Esophagus (tissue), 2 donors: ENCODE data around the gene RIT2. TPM values are rescaled to one million over a fixed set of nuclear protein-coding genes. Genes with fewer than 3 reads are reported as not detected.
"Not testable (repeated sequence)": the region's sequence is repeated elsewhere in the genome, so short reads cannot be mapped to it uniquely, and the experiment has no call there.

Source experiments
- H3K27ac ChIP-seq, 2 donors: one replicate each; pipeline ENCODE4 v1.5.1; 2013; ENCODE audit warnings: low read depth in 2 of 2, mild to moderate bottlenecking in 2 of 2, inconsistent platforms in 1 of 2, low read length in 1 of 2, moderate library complexity in 1 of 2
- H3K27me3 ChIP-seq, 2 donors: one replicate each; pipeline ENCODE4 v1.6.1; 2013; ENCODE audit warnings: low read length in 2 of 2, control low read depth in 1 of 2, mild to moderate bottlenecking in 1 of 2; ENCODE audit not compliant: insufficient read depth in 2 of 2, control insufficient read depth in 1 of 2
- H3K36me3 ChIP-seq, 2 donors: one replicate each; pipeline ENCODE4 v1.6.1; 2013; ENCODE audit warnings: low read length in 1 of 2; ENCODE audit not compliant: control insufficient read depth in 2 of 2, insufficient read depth in 2 of 2
- H3K4me1 ChIP-seq, 2 donors: one replicate each; pipeline ENCODE4 v1.6.1; 2013; ENCODE audit warnings: low read length in 1 of 2; ENCODE audit not compliant: control insufficient read depth in 2 of 2, insufficient read depth in 2 of 2
- H3K4me3 ChIP-seq, 2 donors: one replicate each; pipeline ENCODE4 v1.5.1; 2013; ENCODE audit warnings: low read length in 2 of 2, mild to moderate bottlenecking in 2 of 2, low read depth in 1 of 2, moderate library complexity in 1 of 2
- H3K9me3 ChIP-seq, 2 donors: one replicate each; pipeline ENCODE4 v1.6.1; 2013; ENCODE audit warnings: mild to moderate bottlenecking in 2 of 2, low read depth in 1 of 2, low read length in 1 of 2, moderate library complexity in 1 of 2; ENCODE audit not compliant: control insufficient read depth in 2 of 2, insufficient read depth in 1 of 2
- WGBS, 2 donors: extraction: QIAGEN DNeasy Blood & Tissue Kit; methylation state at CpG; one replicate each; pipeline ENCODE4 v1.1.7; 2013; 5-methylcytosine and 5-hydroxymethylcytosine counted together
- polyA plus RNA-seq, 2 donors: library from polyadenylated mRNA; stranded (reverse); fragments of 200-250 nt; gene quantifications; one replicate each; pipeline ENCODE4 v1.2.3, GENCODE V29; 2013
- donor health status: healthy with polysubstance abuse.
- donor health status: Bipolar disorder and iron deficiency.

The RIT2 gene
- polyA plus RNA-seq, 2 donors: not detected

DNA sequence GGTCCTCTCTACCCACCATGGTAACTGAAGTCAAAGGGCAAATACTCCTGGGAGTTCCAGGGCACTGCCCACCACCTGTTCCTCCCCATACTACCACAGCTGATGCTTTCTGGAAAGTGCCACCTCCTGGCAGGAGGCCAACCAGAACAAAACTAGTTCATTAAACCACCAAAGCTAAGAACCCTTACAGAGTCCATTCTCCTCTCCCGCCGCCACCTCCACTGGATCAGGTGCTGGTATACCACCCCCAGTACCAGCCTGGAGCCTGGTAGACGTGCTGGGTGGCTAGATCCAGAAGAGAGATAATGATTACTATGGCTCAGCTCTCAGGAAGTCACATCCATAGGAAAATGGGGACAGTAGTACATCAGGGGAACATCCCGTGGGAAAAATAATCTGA, 300.9 kb downstream of the RIT2 start:
- Histone ChIP-seq H3K27me3 (no peaks in the 10 kb centered on the region), H3K9me3 (no peaks in the 10 kb centered on the region), H3K4me1 (no peaks in the 10 kb centered on the region), H3K27ac (no peak overlapping the region), H3K36me3 (no peaks in the 10 kb centered on the region), H3K4me3 (no peak overlapping the region)
- WGBS, 2 donors: 88 to 90% methylated on average over 4 of the region's 4 CpGs

DNA sequence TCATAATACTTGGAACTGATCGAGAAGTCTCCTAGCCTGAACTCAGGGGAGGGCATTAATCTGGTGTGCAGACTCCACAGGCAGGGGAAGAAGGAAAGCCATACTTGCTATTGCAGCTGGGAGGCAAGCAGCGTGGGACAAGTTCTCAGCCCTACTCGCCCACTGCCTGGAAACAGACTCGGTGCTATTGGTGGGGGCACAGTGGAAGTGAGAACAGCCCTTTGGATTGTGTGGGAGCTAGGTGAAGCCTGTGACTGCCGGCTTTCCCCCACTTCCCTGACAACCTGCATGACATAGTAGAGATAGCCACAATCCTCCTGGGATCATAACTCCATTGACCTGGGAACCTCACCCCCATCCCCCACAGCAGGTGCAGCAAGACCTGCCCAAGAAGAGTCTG, 301.3 kb downstream of the RIT2 start:
- Histone ChIP-seq H3K27ac (no peak overlapping the region), H3K9me3 (no peaks in the 10 kb centered on the region), H3K36me3 (no peaks in the 10 kb centered on the region), H3K4me1 (no peaks in the 10 kb centered on the region), H3K4me3 (no peak overlapping the region), H3K27me3 (no peaks in the 10 kb centered on the region)
- 88 to 89% methylated on average over 5 of the region's 5 CpGs for WGBS, 2 donors

DNA sequence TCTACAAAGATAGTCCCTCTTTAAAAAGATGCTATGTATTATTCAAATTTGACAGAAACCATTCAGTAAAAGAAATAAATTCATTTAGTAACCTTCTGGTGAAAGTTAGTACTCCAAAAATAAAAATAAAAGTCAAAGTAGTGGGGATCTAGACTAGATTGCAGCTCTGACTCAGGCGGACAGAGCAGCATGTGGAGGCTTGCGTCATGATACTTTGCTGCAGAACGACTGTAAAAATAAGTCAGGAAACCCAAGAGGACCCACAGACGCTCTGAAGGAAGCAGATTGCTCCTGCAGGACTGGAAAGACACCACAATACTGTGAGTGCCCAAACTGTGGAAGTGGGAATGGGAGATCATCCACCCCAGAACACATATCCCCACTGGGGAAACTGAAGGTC, 301.9 kb downstream of the RIT2 start:
- Histone ChIP-seq H3K36me3 (no peaks in the 10 kb centered on the region), H3K4me1 (no peaks in the 10 kb centered on the region), H3K9me3 (no peaks in the 10 kb centered on the region), H3K27ac (no peak overlapping the region), H3K4me3 (no peak overlapping the region), H3K27me3 (no peaks in the 10 kb centered on the region)
- WGBS, 2 donors: 59 to 63% methylated on average over 4 of the region's 4 CpGs

DNA sequence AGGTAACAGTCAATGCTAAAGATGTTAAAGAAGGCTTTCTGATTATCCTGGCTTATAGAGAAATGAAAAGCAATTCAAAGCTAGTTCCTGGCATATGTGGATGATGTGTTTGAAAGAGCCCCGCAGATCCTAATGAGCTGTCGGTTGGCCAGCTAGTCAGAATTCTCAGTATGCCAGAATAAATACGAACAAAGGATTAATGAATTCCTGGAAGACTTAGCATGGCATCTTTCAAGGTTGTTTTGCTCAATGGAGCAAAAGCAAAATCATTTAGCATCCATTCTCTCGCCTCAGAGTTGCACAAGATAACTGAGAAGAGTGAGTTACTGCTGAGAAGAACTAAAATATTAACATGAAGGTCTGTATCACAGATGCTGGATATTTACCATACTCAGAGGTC, 307.6 kb downstream of the RIT2 start:
- Histone ChIP-seq H3K36me3 (no peaks in the 10 kb centered on the region), H3K4me3 (no peak overlapping the region), H3K9me3 (no peaks in the 10 kb centered on the region), H3K27ac (no peak overlapping the region), H3K4me1 (no peaks in the 10 kb centered on the region), H3K27me3 (no peaks in the 10 kb centered on the region)
- WGBS, 2 donors: 44 to 50% methylated on average over 4 of the region's 4 CpGs

DNA sequence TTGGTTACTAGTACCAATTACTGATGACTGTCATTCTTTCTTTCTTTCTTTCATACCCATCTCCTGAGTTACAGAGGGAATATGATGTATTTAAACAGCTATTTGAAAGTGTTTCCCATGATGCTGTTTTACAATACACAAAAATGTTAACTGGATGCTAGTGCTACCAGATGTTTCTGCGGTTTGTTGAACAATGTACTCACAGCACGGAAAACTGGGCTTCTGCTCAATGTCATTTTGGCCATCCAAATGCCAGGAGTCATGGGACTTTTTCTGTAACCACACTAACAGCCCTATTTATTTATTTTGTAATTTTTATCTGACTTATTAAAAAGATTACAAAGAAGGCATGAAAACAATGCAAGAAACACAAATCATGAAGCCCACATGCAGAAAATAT, 313.8 kb downstream of the RIT2 start:
- Histone ChIP-seq H3K4me1 (no peaks in the 10 kb centered on the region), H3K36me3 (no peaks in the 10 kb centered on the region), H3K9me3 (no peaks in the 10 kb centered on the region), H3K4me3 (no peak overlapping the region), H3K27ac (no peak overlapping the region), H3K27me3 (no peaks in the 10 kb centered on the region)
- WGBS, 2 donors: 62 to 78% methylated on average over 2 of the region's 2 CpGs

DNA sequence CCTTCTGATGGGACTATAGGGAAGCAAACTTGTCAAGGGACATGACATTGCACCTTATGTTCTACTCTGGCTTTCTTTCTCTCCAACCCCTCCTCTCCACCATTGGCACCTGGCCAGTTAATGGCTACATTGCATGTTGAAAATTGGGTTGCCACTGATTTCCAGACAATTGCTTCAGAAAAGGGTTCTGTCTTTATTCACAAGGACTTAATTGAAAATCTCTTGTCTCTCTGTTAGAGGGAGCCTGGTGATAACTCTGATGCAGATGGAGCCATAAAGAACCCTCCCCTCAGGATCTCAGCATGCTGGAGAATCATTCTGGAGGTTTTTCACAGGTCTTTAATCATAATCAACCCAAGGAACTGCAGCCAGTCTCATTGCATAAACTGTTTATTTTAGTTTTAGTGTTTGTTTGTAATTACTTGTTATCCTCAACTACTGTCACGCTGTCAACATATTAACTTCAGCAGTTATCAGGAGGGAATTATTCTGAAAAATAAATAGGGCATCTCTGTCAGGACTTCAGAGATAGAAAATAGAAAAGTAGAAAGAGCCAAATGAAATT, 316.8 kb downstream of the RIT2 start:
- Histone ChIP-seq H3K4me1 (no peaks in the 10 kb centered on the region), H3K27me3 (no peaks in the 10 kb centered on the region), H3K9me3 (peaks cover 0 to 4% of the 10 kb centered on the region in 2 donors), H3K4me3 (no peak overlapping the region), H3K36me3 (no peaks in the 10 kb centered on the region), H3K27ac (no peak overlapping the region)
- WGBS, 2 donors: 41 to 59% methylated on average over 1 of the region's 1 CpG

DNA sequence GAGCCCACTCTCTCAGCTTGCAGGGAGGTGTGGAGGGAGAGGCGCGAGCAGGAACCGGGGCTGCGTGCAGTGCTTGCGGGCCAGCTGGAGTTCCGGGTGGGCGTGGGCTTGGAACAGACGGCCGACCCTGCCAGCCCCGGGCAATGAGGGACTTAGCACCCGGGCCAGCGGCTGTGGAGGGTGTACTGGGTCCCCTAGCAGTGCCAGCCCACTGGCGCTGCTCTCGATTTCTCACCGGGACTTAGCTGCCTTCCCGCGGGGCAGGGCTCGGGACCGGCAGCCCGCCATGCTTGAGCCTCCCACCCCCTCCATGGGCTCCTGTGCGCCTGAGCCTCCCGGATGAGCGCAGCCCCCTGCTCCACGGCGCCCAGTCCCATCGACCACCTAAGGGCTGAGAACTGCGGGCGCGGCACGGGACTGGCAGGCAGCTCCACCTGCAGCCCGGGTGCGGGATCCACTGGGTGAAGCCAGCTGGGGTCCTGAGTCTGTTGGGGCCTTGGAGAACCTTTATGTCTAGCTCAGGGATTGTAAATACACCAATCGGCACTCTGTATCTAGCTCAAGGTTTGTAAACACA, 320.2 kb downstream of the RIT2 start:
- not testable (repeated sequence) for H3K27ac ChIP-seq, H3K9me3 ChIP-seq, H3K36me3 ChIP-seq, H3K27me3 ChIP-seq, H3K4me3 ChIP-seq, H3K4me1 ChIP-seq
- WGBS, 2 donors: 90 to 91% methylated on average over 32 to 33 of the region's 33 CpGs

DNA sequence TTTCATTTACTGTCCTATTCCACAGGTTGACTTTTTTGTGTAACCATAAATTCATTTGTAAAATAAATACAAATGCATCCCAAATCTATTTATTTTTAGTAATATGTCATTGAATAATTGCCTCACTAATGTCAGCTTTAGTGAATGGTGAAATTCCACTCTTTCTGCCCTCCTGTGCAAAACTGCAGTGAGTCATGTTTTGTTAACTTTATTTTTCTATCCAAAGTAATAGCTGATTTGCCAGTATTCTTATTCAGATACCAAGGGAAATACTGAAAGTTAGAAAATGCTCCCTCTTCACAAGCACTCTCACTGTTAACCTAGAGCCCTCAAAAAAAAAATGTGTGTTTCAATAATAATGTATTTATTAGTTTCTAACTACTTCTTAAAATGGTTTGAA, 322.8 kb downstream of the RIT2 start:
- H3K36me3 ChIP-seq: no peaks in the 10 kb centered on the region
- H3K4me3 ChIP-seq: no peak overlapping the region
- H3K4me1 ChIP-seq: no peaks in the 10 kb centered on the region
- H3K27me3 ChIP-seq: no peaks in the 10 kb centered on the region
- H3K27ac ChIP-seq: no peak overlapping the region
- peaks cover 0 to 4% of the 10 kb centered on the region in 2 donors for H3K9me3 ChIP-seq

DNA sequence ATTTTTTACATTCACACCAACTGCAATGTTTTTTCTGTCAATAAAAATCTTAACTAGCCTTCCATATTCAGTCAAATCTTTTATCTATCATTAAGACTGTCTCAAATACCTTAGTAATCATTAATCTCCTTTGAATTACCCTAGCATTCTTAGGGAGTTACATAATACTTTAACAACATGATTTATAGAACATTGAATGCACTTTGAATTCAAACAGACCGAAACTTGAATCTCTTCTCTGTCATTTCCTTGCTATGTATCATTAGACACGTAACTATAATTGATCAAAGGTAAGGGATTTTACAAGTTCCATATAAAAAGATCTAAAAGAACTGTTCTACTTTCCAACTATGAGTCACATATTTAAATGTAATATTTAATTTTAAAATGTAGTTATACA, 330.9 kb downstream of the RIT2 start:
- Histone ChIP-seq H3K4me1 (no peaks in the 10 kb centered on the region), H3K4me3 (no peak overlapping the region), H3K27me3 (no peaks in the 10 kb centered on the region), H3K36me3 (no peaks in the 10 kb centered on the region), H3K9me3 (no peaks in the 10 kb centered on the region), H3K27ac (no peak overlapping the region)
- WGBS, 2 donors: 39 to 42% methylated on average over 2 of the region's 2 CpGs

DNA sequence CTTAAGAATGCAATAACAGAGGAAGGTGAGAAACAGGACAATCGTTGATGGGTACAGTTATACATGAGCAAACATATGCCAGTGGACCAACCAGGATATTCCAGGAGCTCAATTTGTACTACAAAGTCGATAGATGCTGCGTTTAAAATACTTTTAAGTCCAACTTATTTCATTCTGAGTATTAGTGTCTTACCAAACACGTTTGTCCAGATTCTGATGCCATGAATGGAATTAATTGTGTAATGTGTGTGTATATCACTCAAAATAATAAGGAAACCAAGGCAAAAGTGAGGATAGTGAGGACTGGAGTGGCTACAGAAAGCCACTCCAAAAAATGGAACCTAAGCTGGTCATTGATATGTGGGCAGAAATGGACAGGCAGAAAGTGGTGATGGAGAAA, 332.6 kb downstream of the RIT2 start:
- Histone ChIP-seq H3K4me1 (no peaks in the 10 kb centered on the region), H3K27me3 (no peaks in the 10 kb centered on the region), H3K4me3 (no peak overlapping the region), H3K27ac (no peak overlapping the region), H3K36me3 (no peaks in the 10 kb centered on the region), H3K9me3 (no peaks in the 10 kb centered on the region)
- WGBS, 2 donors: 41 to 53% methylated on average over 4 of the region's 4 CpGs
